ENCODE measurements around the gene TTC7B. TPM values are rescaled to one million over a fixed set of nuclear protein-coding genes. Genes with fewer than 3 reads are reported as not detected.

The TTC7B gene
- total and polyA plus RNA-seq, 2 donors (not counting 1 experiment from before 2014, with no cell fraction given) = 0.36 to 3.2 TPM

DNA sequence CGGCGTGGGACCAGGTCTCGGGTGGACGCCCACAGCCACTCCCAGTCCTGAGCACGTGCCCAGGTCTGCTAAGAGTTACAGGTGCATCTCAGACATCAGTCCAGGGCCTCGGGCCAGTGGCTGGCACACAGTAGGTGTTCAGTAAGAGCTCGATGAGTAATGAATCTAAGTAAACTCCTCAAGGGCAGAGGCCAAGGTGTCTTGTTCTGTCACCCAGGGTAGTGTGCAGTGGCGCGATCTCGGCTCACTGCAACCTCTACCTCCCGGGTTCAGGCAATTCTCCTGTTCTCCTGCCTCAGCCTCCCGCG, 11.2 kb downstream of the TTC7B start:
- Histone ChIP-seq H3K4me3 (ENCODE audit: control extremely low read depth in 1 of 5, extremely low read depth in 1 of 5, insufficient read depth in 1 of 5, low read depth in 2 of 5, low read length in 4 of 5) (no peak overlapping the region), H2AFZ (ENCODE audit: insufficient read depth, low read depth, low read length, poor library complexity, severe bottlenecking) (no peak overlapping the region), H3K4me2 (replicated peaks; ENCODE audit: low read depth, low read length, poor library complexity, severe bottlenecking) (no peak overlapping the region), H3K4me1 (ENCODE audit: control insufficient read depth in 2 of 2, insufficient read depth in 2 of 2, low read length in 2 of 2) (peaks cover 0 to 2% of the 10 kb centered on the region in 2 donors), H3K79me2 (ENCODE audit: control insufficient read depth, insufficient read depth, low read length) (no peaks in the 10 kb centered on the region), H3K9me3 (ENCODE audit: control extremely low read depth in 1 of 3, control insufficient read depth in 2 of 3, insufficient read depth in 1 of 3, low read length in 2 of 3) (no peaks in the 10 kb centered on the region), H4K20me1 (ENCODE audit: control insufficient read depth, insufficient read depth, low read length, poor library complexity, severe bottlenecking) (no peaks in the 10 kb centered on the region), H3K9ac (ENCODE audit: low read length) (no peak overlapping the region), H3K36me3 (replicated peaks in 1 of 2; ENCODE audit: control extremely low read depth in 1 of 2, control insufficient read depth in 1 of 2, extremely low read depth in 1 of 2, insufficient read depth in 2 of 2, low read length in 1 of 2) (no peaks in the 10 kb centered on the region), H3K27me3 (replicated peaks in 1 of 4; ENCODE audit: control extremely low read depth in 1 of 4, control insufficient read depth in 3 of 4, insufficient read depth in 4 of 4, low read length in 3 of 4) (no peaks in the 10 kb centered on the region), H3K27ac (ENCODE audit: low read length in 2 of 2) (no peak overlapping the region)
- Mint-ChIP-seq H3K4me3 (no peak overlapping the region), H3K4me1 (no peaks in the 10 kb centered on the region), H3K27ac (no peak overlapping the region), H3K27me3 (peaks cover 6% of the 10 kb centered on the region), H3K9me3 (ENCODE audit: insufficient read depth) (no peaks in the 10 kb centered on the region)
- intact Hi-C loops (cut with micrococcal nuclease) = no loop called here
- ATAC-seq (ENCODE audit: low read depth) = no peak
- POLR2A ChIA-PET = no interaction called here
- no peak for DNase-seq
- CTCF ChIA-PET = no interaction called here
- 97% methylated on average over 13 of the region's 13 CpGs for WGBS (ENCODE audit: insufficient coverage)
- TF ChIP-seq, protein P1, sequence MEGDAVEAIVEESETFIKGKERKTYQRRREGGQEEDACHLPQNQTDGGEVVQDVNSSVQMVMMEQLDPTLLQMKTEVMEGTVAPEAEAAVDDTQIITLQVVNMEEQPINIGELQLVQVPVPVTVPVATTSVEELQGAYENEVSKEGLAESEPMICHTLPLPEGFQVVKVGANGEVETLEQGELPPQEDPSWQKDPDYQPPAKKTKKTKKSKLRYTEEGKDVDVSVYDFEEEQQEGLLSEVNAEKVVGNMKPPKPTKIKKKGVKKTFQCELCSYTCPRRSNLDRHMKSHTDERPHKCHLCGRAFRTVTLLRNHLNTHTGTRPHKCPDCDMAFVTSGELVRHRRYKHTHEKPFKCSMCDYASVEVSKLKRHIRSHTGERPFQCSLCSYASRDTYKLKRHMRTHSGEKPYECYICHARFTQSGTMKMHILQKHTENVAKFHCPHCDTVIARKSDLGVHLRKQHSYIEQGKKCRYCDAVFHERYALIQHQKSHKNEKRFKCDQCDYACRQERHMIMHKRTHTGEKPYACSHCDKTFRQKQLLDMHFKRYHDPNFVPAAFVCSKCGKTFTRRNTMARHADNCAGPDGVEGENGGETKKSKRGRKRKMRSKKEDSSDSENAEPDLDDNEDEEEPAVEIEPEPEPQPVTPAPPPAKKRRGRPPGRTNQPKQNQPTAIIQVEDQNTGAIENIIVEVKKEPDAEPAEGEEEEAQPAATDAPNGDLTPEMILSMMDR (IDR thresholded peaks at IDR 0.05) = no peak
- TF ChIP-seq EZH2 (IDR thresholded peaks at IDR 0.05; ENCODE audit: borderline replicate concordance, insufficient read depth, low read depth, low read length, poor library complexity, severe bottlenecking) = no peak

DNA sequence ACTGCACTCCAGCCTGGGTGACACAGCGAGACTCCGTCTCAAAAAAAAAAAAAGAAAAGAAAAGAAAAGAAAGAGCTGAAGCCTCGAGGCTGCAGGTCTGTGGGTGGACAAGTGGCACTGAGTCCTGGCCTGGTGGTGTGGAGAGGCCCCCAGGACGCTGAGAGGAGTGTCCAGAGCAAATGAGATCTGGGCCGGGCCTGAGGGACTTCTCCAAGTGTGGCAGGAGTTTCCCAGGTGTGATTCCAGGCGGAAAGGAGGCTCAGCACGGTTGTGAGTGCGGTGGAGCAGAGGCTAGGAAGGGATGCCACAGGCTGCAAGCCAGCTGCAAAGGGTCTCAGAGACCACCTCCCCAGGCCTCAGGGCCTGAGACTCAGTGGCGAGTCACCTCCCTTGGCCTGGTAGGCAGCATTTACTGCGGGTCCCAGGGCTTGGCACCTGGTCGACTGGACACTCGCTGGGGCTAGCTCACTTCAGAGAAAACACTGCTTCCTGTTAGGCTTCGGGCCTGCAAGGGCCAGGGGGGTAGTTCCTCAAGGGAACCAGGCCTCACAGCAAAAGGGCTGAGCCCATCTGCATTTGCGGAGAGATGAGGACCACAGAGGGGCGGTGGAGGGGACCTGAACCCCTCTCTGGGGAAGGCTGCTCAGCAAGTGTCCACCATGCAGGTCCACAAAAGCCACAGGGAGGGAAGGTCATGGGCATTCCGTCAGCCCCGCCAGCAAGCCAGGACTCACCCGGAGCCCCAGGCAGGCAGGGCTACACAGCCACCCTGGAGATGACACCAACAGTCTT, 11.7 kb downstream of the TTC7B start:
- Histone ChIP-seq H3K4me3 (ENCODE audit: control extremely low read depth in 1 of 5, extremely low read depth in 1 of 5, insufficient read depth in 1 of 5, low read depth in 2 of 5, low read length in 4 of 5) (no peak overlapping the region), H3K9me3 (ENCODE audit: control extremely low read depth in 1 of 3, control insufficient read depth in 2 of 3, insufficient read depth in 1 of 3, low read length in 2 of 3) (no peaks in the 10 kb centered on the region), H3K4me2 (replicated peaks; ENCODE audit: low read depth, low read length, poor library complexity, severe bottlenecking) (no peak overlapping the region), H3K27ac (ENCODE audit: low read length in 2 of 2) (no peak overlapping the region), H3K4me1 (ENCODE audit: control insufficient read depth in 2 of 2, insufficient read depth in 2 of 2, low read length in 2 of 2) (peaks cover 0 to 2% of the 10 kb centered on the region in 2 donors), H3K27me3 (replicated peaks in 1 of 4; ENCODE audit: control extremely low read depth in 1 of 4, control insufficient read depth in 3 of 4, insufficient read depth in 4 of 4, low read length in 3 of 4) (no peaks in the 10 kb centered on the region), H3K36me3 (replicated peaks in 1 of 2; ENCODE audit: control extremely low read depth in 1 of 2, control insufficient read depth in 1 of 2, extremely low read depth in 1 of 2, insufficient read depth in 2 of 2, low read length in 1 of 2) (no peaks in the 10 kb centered on the region), H3K9ac (ENCODE audit: low read length) (no peak overlapping the region), H2AFZ (ENCODE audit: insufficient read depth, low read depth, low read length, poor library complexity, severe bottlenecking) (no peak overlapping the region), H4K20me1 (ENCODE audit: control insufficient read depth, insufficient read depth, low read length, poor library complexity, severe bottlenecking) (no peaks in the 10 kb centered on the region), H3K79me2 (ENCODE audit: control insufficient read depth, insufficient read depth, low read length) (no peaks in the 10 kb centered on the region)
- no peak for ATAC-seq (ENCODE audit: low read depth)
- 85% methylated on average over 18 of the region's 18 CpGs for WGBS (ENCODE audit: insufficient coverage)
- Mint-ChIP-seq H3K27me3 (peaks cover 7% of the 10 kb centered on the region), H3K4me1 (no peaks in the 10 kb centered on the region), H3K4me3 (no peak overlapping the region), H3K27ac (no peak overlapping the region), H3K9me3 (ENCODE audit: insufficient read depth) (no peaks in the 10 kb centered on the region)
- ChIA-PET CTCF (no interaction called here), POLR2A (no interaction called here)
- TF ChIP-seq, protein P1 (IDR thresholded peaks at IDR 0.05) = no peak
- TF ChIP-seq EZH2 (IDR thresholded peaks at IDR 0.05; ENCODE audit: borderline replicate concordance, insufficient read depth, low read depth, low read length, poor library complexity, severe bottlenecking) = no peak
- intact Hi-C loops (cut with micrococcal nuclease) = no loop called here
- DNase-seq = no peak
